Hepatocyte (in vitro differentiated cells): Measurements from ENCODE around the gene AFAP1L2. TPM values are rescaled to one million over a fixed set of nuclear protein-coding genes. Genes with fewer than 3 reads are reported as not detected.

Source experiments
- DNase-seq: peaks from one replicate; pipeline ENCODE4 v3.0.0-alpha.2; 2016; ENCODE audit warnings: low spot score
- H2AFZ ChIP-seq: fragments of 200-600 bp; sonication (generic); 2 replicates; pipeline ENCODE4 v1.6.0; 2016; ENCODE audit warnings: antibody characterized with exemption, mild to moderate bottlenecking
- H3K27ac ChIP-seq: fragments of 200-600 bp; sonication (generic); 2 replicates; pipeline ENCODE4 v1.5.1; 2016; ENCODE audit warnings: mild to moderate bottlenecking
- H3K27me3 ChIP-seq: fragments of 200-600 bp; sonication (generic); 2 replicates; pipeline ENCODE4 v1.6.1; 2016
- H3K36me3 ChIP-seq: fragments of 200-600 bp; sonication (generic); replicated peaks from 2 replicates; pipeline ENCODE4 v1.5.1; 2016; ENCODE audit warnings: low read depth; ENCODE audit not compliant: insufficient read depth
- H3K4me1 ChIP-seq: fragments of 200-600 bp; sonication (generic); 2 replicates; pipeline ENCODE4 v1.5.1; 2016; ENCODE audit warnings: mild to moderate bottlenecking, moderate library complexity; ENCODE audit not compliant: insufficient read depth
- H3K4me2 ChIP-seq: fragments of 200-600 bp; sonication (generic); 2 replicates; pipeline ENCODE4 v1.6.0; 2016
- H3K4me3 ChIP-seq: fragments of 200-600 bp; sonication (generic); 2 replicates; pipeline ENCODE4 v1.5.1; 2016; ENCODE audit warnings: mild to moderate bottlenecking
- H3K79me2 ChIP-seq: fragments of 200-600 bp; sonication (generic); 2 replicates; pipeline ENCODE4 v1.6.0; 2017; ENCODE audit warnings: mild to moderate bottlenecking
- H3K9me2 ChIP-seq: fragments of 200-600 bp; sonication (generic); replicated peaks from 2 replicates; pipeline ENCODE4 v1.6.0; 2017; ENCODE audit warnings: mild to moderate bottlenecking; ENCODE audit not compliant: insufficient read depth
- H3K9me3 ChIP-seq: fragments of 200-600 bp; sonication (generic); 2 replicates; pipeline ENCODE4 v1.5.1; 2016; ENCODE audit warnings: low read depth, mild to moderate bottlenecking
- H4K20me1 ChIP-seq: fragments of 200-600 bp; sonication (generic); 2 replicates; pipeline ENCODE4 v1.6.0; 2016; ENCODE audit warnings: mild to moderate bottlenecking; ENCODE audit not compliant: insufficient read depth, poor library complexity, severe bottlenecking
- CTCF ChIP-seq: fragments of 200-600 bp; sonication (generic); IDR thresholded peaks from 2 replicates; pipeline ENCODE4 v1.5.1; 2016; ENCODE audit warnings: antibody characterized with exemption, mild to moderate bottlenecking; ENCODE audit not compliant: poor library complexity
- EZH2 ChIP-seq: fragments of 200-600 bp; sonication (generic); IDR thresholded peaks from 2 replicates; pipeline ENCODE4 v1.6.1; 2016; ENCODE audit warnings: antibody characterized with exemption, mild to moderate bottlenecking, borderline replicate concordance
- EZH2phosphoT487 ChIP-seq: fragments of 200-600 bp; sonication (generic); IDR thresholded peaks from one replicate; pipeline ENCODE4 v1.6.1; 2018; ENCODE audit warnings: antibody characterized with exemption, mild to moderate bottlenecking, low read depth, moderate library complexity; ENCODE audit not compliant: unreplicated experiment, severe bottlenecking
- WGBS: methylation state at CpG from one replicate; pipeline ENCODE4 v1.1.6; 2016; ENCODE audit warnings: low lambda C conversion rate; ENCODE audit errors: missing lambda C conversion rate; 5-methylcytosine and 5-hydroxymethylcytosine counted together
- polyA plus RNA-seq: library from polyadenylated mRNA; unstranded; fragments of >200 nt; fragmentation: Nextera tagmentation; extraction: Ambion mirVana; gene quantifications from 2 replicates; pipeline ENCODE4 v1.2.1, GENCODE V29; 2016
- total RNA-seq: library from RNA; depleted of rRNA; stranded (reverse); fragments of >200 nt; gene quantifications from 2 replicates; pipeline ENCODE4 v1.2.3, GENCODE V29; 2014

Gene AFAP1L2
- total and polyA plus RNA-seq, 2 experiments from 2014 or later, result 6.1 to 9.6 TPM

- no peaks in the 10 kb centered on the region for H3K4me1 ChIP-seq
- no peaks in the 10 kb centered on the region for H3K27me3 ChIP-seq
- H3K4me3 ChIP-seq, result no peak overlapping the region
- no peaks in the 10 kb centered on the region for H3K36me3 ChIP-seq
- TF ChIP-seq EZH2phosphoT487, result no peak
- TF ChIP-seq CTCF, result no peak
- no peak for TF ChIP-seq EZH2
- no peak for DNase-seq
- no peak overlapping the region for H2AFZ ChIP-seq
- no peaks in the 10 kb centered on the region for H4K20me1 ChIP-seq
- H3K27ac ChIP-seq, result no peak overlapping the region
- no peaks in the 10 kb centered on the region for H3K9me2 ChIP-seq
- H3K79me2 ChIP-seq, result no peaks in the 10 kb centered on the region
- H3K4me2 ChIP-seq, result no peak overlapping the region
- H3K9me3 ChIP-seq, result no peaks in the 10 kb centered on the region
- WGBS, result 93% methylated on average over 5 of the region's 5 CpGs
Observed at GRCh38 chr10:114384601-114385000, 19.7 kb downstream of the AFAP1L2 start.

- H3K4me1 ChIP-seq, result no peaks in the 10 kb centered on the region
- no peaks in the 10 kb centered on the region for H3K79me2 ChIP-seq
- H2AFZ ChIP-seq, result no peak overlapping the region
- H3K9me2 ChIP-seq, result no peaks in the 10 kb centered on the region
- H3K9me3 ChIP-seq, result no peaks in the 10 kb centered on the region
- no peaks in the 10 kb centered on the region for H4K20me1 ChIP-seq
- H3K27ac ChIP-seq, result no peak overlapping the region
- WGBS, result 86% methylated on average over 9 of the region's 9 CpGs
- H3K27me3 ChIP-seq, result no peaks in the 10 kb centered on the region
- H3K36me3 ChIP-seq, result no peaks in the 10 kb centered on the region
- no peak for DNase-seq
- no peak overlapping the region for H3K4me2 ChIP-seq
- TF ChIP-seq EZH2, result no peak
- no peak for TF ChIP-seq EZH2phosphoT487
- H3K4me3 ChIP-seq, result no peak overlapping the region
Observed at GRCh38 chr10:114384181-114384580, 20.1 kb downstream of the AFAP1L2 start.

GRCh38 chr10:114380797-114381196 is 23.5 kb downstream of the AFAP1L2 start:
- Histone ChIP-seq H3K27me3 (no peaks in the 10 kb centered on the region), H3K9me3 (no peaks in the 10 kb centered on the region), H3K4me1 (no peaks in the 10 kb centered on the region), H3K9me2 (no peaks in the 10 kb centered on the region), H3K4me3 (no peak overlapping the region), H2AFZ (no peak overlapping the region), H4K20me1 (no peaks in the 10 kb centered on the region), H3K36me3 (no peaks in the 10 kb centered on the region), H3K4me2 (no peak overlapping the region), H3K79me2 (no peaks in the 10 kb centered on the region), H3K27ac (no peak overlapping the region)
- 92% methylated on average over 5 of the region's 5 CpGs for WGBS
- no peak for TF ChIP-seq EZH2phosphoT487
- TF ChIP-seq EZH2, result no peak
- TF ChIP-seq CTCF, result no peak
- DNase-seq, result no peak

DNA sequence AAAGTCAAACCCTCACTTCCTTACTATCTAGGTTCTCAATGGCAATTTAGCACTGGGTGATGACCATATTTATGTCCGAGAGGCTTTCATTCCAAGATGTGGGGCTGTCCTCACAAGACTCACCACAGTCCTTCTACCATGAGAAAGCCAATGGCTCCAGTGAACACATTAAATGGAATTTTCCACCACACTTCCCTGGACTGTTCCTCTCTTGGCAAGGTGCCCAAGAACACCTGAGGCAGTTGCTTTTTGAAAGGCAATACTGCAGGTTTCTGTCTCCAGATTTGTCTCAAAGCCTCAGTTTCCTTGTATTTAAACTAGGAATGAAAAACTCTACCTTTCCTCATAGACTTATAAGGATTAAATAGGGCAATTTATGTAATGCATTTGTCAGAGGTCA is 24.2 kb downstream of the AFAP1L2 start:
- H3K4me1 ChIP-seq, result no peaks in the 10 kb centered on the region
- 90% methylated on average over 1 of the region's 1 CpG for WGBS
- no peaks in the 10 kb centered on the region for H3K9me3 ChIP-seq
- H2AFZ ChIP-seq, result no peak overlapping the region
- no peaks in the 10 kb centered on the region for H3K79me2 ChIP-seq
- no peak overlapping the region for H3K4me2 ChIP-seq
- TF ChIP-seq EZH2phosphoT487 (no peak), CTCF (no peak), EZH2 (no peak)
- no peak overlapping the region for H3K27ac ChIP-seq
- no peaks in the 10 kb centered on the region for H4K20me1 ChIP-seq
- no peaks in the 10 kb centered on the region for H3K36me3 ChIP-seq
- H3K4me3 ChIP-seq, result no peak overlapping the region
- no peaks in the 10 kb centered on the region for H3K27me3 ChIP-seq
- no peaks in the 10 kb centered on the region for H3K9me2 ChIP-seq
- no peak for DNase-seq
